HFF-Myc (cell line): ENCODE measurements around the gene METTL3.
"Not testable (repeated sequence)": the region's sequence is repeated elsewhere in the genome, so short reads cannot be mapped to it uniquely, and the experiment has no call there.

Experiments
- DNase-seq: peaks from one replicate; pipeline ENCODE4 v3.0.0-alpha.2; 2011; ENCODE audit warnings: low read depth; ENCODE audit errors: extremely low read depth
- H3K4me3 ChIP-seq: replicated peaks from 2 replicates; pipeline ENCODE4 v1.5.1; 2011; ENCODE audit warnings: low read depth, mild to moderate bottlenecking, control low read depth, low read length
- CTCF ChIP-seq: IDR thresholded peaks from 2 replicates; pipeline ENCODE4 v1.5.1; 2012; ENCODE audit warnings: mild to moderate bottlenecking, low read depth, low read length, control low read depth; ENCODE audit errors: missing control alignments

Gene METTL3

GRCh38 chr14:21510735-21511657 is at the start of gene METTL3:
Gene METTL3, minus strand, starts transcription at chr14:21511340. Its CDS starts 117 bp downstream, at chr14:21511223.
- no peak for TF ChIP-seq CTCF
- peak within 1 kb of the TSS; percentile 83 for H3K4me3 ChIP-seq
- DNase-seq: peak; percentile 98

GRCh38 chr14:21558703-21559170 is 47.6 kb upstream of the METTL3 start:
- no peak overlapping the region for H3K4me3 ChIP-seq
- no peak for DNase-seq
- TF ChIP-seq CTCF: no peak

- no peak overlapping the region for H3K4me3 ChIP-seq
- TF ChIP-seq CTCF: peak; percentile 61
- DNase-seq: peak; percentile 82
These were observed 46.2 kb upstream of the METTL3 start for GRCh38 chr14:21557084-21557901.

GRCh38 chr14:21556378-21557083 is 45.4 kb upstream of the METTL3 start:
- no peak for TF ChIP-seq CTCF
- H3K4me3 ChIP-seq: no peak overlapping the region
- no peak for DNase-seq

- TF ChIP-seq CTCF: no peak
- no peak for DNase-seq
- H3K4me3 ChIP-seq: no peak overlapping the region
These were observed 42.1 kb upstream of the METTL3 start for GRCh38 chr14:21553266-21553665.

GRCh38 chr14:21544588-21544987 is 33.4 kb upstream of the METTL3 start:
- H3K4me3 ChIP-seq, DNase-seq: not testable (repeated sequence)
